Psoas muscle (tissue), 8 donors: Measurements from ENCODE around the gene MCTP1. TPM values are rescaled to one million over a fixed set of nuclear protein-coding genes. Genes with fewer than 3 reads are reported as not detected.

Experiments
- ATAC-seq, 4 donors: fragments of 200-7000 bp; cut with Tn5 transposase; one replicate each; pipeline ENCODE4 v1.9.1; 2020; ENCODE audit warnings: moderate library complexity in 3 of 4, mild to moderate bottlenecking in 2 of 4
- DNase-seq, 2 donors: peaks; one replicate each; pipeline ENCODE4 v3.0.0-alpha.2; 2020
- H3K27ac ChIP-seq: fragments of 200-600 bp; one replicate; pipeline ENCODE4 v1.8.0; 2022
- H3K27me3 ChIP-seq, 3 donors: fragments of 200-600 bp in 1 of 3; one replicate each; pipeline versions ENCODE4 v1.6.1 to v1.8.0; 2013 to 2022; ENCODE audit warnings: low read length in 2 of 3, mild to moderate bottlenecking in 2 of 3, moderate library complexity in 1 of 3; ENCODE audit not compliant: insufficient read depth in 3 of 3
- H3K36me3 ChIP-seq, 2 donors: fragments of 200-600 bp in 1 of 2; one replicate each; pipeline versions ENCODE4 v1.6.1 to v1.8.0; 2013 to 2022; ENCODE audit warnings: low read depth in 1 of 2, mild to moderate bottlenecking in 1 of 2, moderate library complexity in 1 of 2; ENCODE audit not compliant: insufficient read depth in 1 of 2
- H3K4me1 ChIP-seq: fragments of 200-600 bp; one replicate; pipeline ENCODE4 v1.8.0; 2022
- H3K4me3 ChIP-seq: fragments of 200-600 bp; one replicate; pipeline ENCODE4 v1.8.0; 2022; ENCODE audit warnings: mild to moderate bottlenecking
- H3K9me3 ChIP-seq: fragments of 200-600 bp; one replicate; pipeline ENCODE4 v1.8.0; 2022
- WGBS, 3 donors: extraction: QIAGEN DNeasy Blood & Tissue Kit; methylation state at CpG; one replicate each; pipeline versions ENCODE4 v1.1.6 to v1.1.7; 2013; 5-methylcytosine and 5-hydroxymethylcytosine counted together
- intact Hi-C, 2 donors: fragments of 100-400 bp; cut with DNase I; formaldehyde crosslinking; loops; one replicate each; pipeline versions ENCODE4 v1.11.0 to v1.14.2; 2022
- polyA plus RNA-seq, 3 donors: library from polyadenylated mRNA; stranded (reverse); fragments of 200-250 nt; gene quantifications; one replicate each; pipeline ENCODE4 v1.2.3, GENCODE V29; 2013
- total RNA-seq, 4 donors: library from RNA; stranded (reverse); fragmentation: NEBNext Ultra II Directional in 2 of 4; extraction: Animal tissue kit (Norgen Biotek cat#: 25700) in 2 of 4; gene quantifications; one replicate each; pipeline versions ENCODE4 v1.2.1 to v1.2.4, GENCODE V29; 2021 to 2023
- TF ChIP-seq, protein P1 (sequence below): fragments of 200-600 bp; IDR thresholded peaks from one replicate; pipeline ENCODE4 v1.8.0; 2022; ENCODE audit warnings: antibody characterized with exemption
- donor health status: healthy with polysubstance abuse.
- donor health status: DM: no; HTN: no; CAD: no; lungs with moderate emphysema.
- donor health status: Bipolar disorder and iron deficiency.
- donor health status: healthy.
- donor health status: DM: yes; HTN: yes; CAD: no.
- donor health status: DM: no; HTN: no; CAD: no.
- donor health status: DM: no; HTN: no; CAD: no.
- donor health status: DM: yes; HTN: yes; CAD: no.

MCTP1 gene
- total and polyA plus RNA-seq, 7 donors = 1.4 to 8.8 (median 3.5) TPM

DNA sequence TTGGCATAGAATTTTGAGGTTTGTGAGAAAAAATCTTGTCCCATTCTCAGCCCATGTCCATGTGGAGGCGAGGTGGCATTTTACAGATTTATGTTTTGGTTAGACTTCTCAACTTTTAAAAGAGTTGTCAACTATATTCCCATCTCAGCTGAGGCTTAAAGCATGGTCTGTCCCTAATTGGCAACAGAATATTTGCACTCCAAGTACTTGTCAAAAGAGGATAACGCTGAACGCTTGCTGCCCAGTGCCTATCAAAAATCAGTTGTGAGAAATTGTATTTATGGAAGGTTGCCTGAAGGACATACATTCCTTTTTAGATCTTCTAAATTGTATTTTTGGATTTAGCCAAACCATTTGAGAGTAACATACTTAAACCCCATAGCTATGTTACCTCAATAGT lies 464.4 kb downstream of the MCTP1 start:
- TF ChIP-seq, protein P1, sequence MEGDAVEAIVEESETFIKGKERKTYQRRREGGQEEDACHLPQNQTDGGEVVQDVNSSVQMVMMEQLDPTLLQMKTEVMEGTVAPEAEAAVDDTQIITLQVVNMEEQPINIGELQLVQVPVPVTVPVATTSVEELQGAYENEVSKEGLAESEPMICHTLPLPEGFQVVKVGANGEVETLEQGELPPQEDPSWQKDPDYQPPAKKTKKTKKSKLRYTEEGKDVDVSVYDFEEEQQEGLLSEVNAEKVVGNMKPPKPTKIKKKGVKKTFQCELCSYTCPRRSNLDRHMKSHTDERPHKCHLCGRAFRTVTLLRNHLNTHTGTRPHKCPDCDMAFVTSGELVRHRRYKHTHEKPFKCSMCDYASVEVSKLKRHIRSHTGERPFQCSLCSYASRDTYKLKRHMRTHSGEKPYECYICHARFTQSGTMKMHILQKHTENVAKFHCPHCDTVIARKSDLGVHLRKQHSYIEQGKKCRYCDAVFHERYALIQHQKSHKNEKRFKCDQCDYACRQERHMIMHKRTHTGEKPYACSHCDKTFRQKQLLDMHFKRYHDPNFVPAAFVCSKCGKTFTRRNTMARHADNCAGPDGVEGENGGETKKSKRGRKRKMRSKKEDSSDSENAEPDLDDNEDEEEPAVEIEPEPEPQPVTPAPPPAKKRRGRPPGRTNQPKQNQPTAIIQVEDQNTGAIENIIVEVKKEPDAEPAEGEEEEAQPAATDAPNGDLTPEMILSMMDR = no peak
- H3K4me3 ChIP-seq = no peak overlapping the region
- no peak overlapping the region for H3K27ac ChIP-seq
- H3K4me1 ChIP-seq = no peaks in the 10 kb centered on the region
- no peak for DNase-seq
- H3K9me3 ChIP-seq = no peaks in the 10 kb centered on the region
- no peak for ATAC-seq
- 84 to 93% (median 92%) methylated on average over 3 of the region's 3 CpGs for WGBS, 3 donors
- H3K27me3 ChIP-seq = no peaks in the 10 kb centered on the region
- intact Hi-C loops = no loop called here
- no peaks in the 10 kb centered on the region for H3K36me3 ChIP-seq

DNA sequence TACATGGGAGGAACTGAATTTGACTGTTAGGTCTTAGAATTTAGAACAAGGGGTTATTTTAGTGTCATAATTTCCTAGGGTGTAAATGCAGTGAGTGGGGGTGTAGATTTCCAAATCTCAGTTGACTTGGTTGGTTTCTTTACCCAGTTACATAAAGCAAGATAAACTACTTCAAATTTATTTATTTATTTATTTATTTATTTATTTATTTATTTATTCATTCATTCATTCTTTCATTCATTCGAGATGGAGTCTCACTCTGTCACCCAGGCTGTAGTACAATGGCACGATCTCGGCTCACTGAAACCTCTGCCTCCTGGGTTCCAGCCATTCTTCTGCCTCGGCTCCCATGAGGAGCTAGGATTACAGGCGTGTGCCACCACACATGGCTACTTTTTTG lies 466.0 kb downstream of the MCTP1 start:
- Histone ChIP-seq H3K27ac (no peak overlapping the region), H3K27me3 (no peaks in the 10 kb centered on the region), H3K36me3 (no peaks in the 10 kb centered on the region), H3K4me1 (no peaks in the 10 kb centered on the region), H3K9me3 (no peaks in the 10 kb centered on the region), H3K4me3 (no peak overlapping the region)
- TF ChIP-seq, protein P1 = no peak
- 69 to 82% (median 73%) methylated on average over 5 of the region's 5 CpGs for WGBS, 3 donors
- DNase-seq (no peak), ATAC-seq (no peak)
- intact Hi-C loops = no loop called here

DNA sequence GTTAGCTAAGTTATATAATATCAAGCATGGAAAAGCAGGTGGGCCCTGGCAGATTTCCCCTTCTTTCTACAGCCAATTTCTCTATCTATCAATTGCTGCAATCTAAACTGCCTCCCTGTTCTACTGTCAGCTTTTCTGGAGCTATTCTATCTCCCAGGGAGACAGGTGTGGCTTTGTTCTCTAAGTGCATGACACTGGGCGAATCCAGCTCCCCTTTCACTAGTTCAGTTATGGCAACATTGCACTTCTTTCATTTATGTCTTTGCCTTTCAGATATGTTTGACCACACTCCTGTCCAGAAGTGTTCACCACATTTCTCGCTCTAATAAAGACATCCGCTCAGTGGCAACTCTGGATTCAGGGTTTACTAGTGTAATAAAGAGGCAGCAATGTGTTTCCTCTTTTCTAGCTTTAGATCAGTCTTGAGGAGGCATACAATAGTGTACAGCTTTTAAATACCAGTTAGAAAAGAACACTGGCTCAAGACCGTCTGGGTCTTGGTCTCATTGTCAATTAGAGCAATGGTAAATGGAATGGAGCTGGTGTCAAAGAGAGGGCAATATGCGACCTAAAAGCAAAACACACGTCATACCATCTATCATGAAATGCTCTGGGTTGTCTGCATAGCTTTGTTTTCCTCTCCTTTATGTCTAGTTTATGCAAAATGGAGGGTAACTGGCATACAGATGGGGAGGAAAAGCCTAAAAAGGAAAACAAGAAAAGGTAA lies 469.4 kb downstream of the MCTP1 start:
- Histone ChIP-seq H3K36me3 (no peaks in the 10 kb centered on the region), H3K27me3 (no peaks in the 10 kb centered on the region), H3K9me3 (no peaks in the 10 kb centered on the region), H3K4me1 (no peaks in the 10 kb centered on the region), H3K4me3 (no peak overlapping the region), H3K27ac (no peak overlapping the region)
- intact Hi-C loops = no loop called here
- TF ChIP-seq, protein P1 = no peak
- WGBS, 3 donors = 73 to 77% (median 73%) methylated on average over 6 of the region's 6 CpGs
- no peak for DNase-seq
- no peak for ATAC-seq

GRCh38 chr5:94812232-94812631 lies 472.7 kb downstream of the MCTP1 start:
- intact Hi-C loops = no loop called here
- TF ChIP-seq, protein P1 = no peak
- H3K36me3 ChIP-seq = no peaks in the 10 kb centered on the region
- no peak overlapping the region for H3K4me3 ChIP-seq
- H3K4me1 ChIP-seq = no peaks in the 10 kb centered on the region
- ATAC-seq (no peak), DNase-seq (no peak)
- peaks cover 0 to 4% (median 0%) of the 10 kb centered on the region in 3 donors for H3K27me3 ChIP-seq
- 67 to 77% (median 67%) methylated on average over 2 of the region's 2 CpGs for WGBS, 3 donors
- H3K9me3 ChIP-seq = no peaks in the 10 kb centered on the region
- no peak overlapping the region for H3K27ac ChIP-seq

DNA sequence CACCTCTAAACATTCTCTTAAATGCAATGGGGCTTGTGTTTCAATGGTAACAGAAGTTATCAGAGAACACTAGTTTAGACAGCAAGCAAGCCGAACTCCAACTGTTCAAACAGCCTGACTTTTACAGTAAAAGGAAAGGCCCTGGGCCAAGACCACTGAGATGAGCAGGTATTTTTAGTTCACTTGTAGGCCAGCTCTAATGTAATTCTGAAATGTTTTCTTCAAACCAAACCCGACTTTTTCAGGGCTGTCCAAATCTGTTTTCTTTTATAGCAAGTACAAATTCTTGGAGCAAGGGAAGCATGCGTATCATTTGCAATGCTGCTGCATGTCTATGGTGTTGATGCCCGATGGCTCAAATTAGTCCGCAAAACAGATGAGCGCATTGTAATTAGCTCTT lies 473.6 kb downstream of the MCTP1 start:
- intact Hi-C loops = no loop called here
- Histone ChIP-seq H3K4me3 (no peak overlapping the region), H3K27me3 (peaks cover 0 to 4% (median 0%) of the 10 kb centered on the region in 3 donors), H3K4me1 (no peaks in the 10 kb centered on the region), H3K27ac (no peak overlapping the region), H3K9me3 (no peaks in the 10 kb centered on the region), H3K36me3 (no peaks in the 10 kb centered on the region)
- DNase-seq (no peak), ATAC-seq (no peak)
- TF ChIP-seq, protein P1 = no peak
- WGBS, 3 donors = 88 to 90% (median 89%) methylated on average over 6 of the region's 6 CpGs
